Fibroblast of the aortic adventitia (primary cell): Measurements from ENCODE around the gene MRPL36. TPM values are rescaled to one million over a fixed set of nuclear protein-coding genes. Genes with fewer than 3 reads are reported as not detected.

Experiments
- DNase-seq: peaks from one replicate; pipeline ENCODE4 v3.0.0-alpha.2; 2010; ENCODE audit warnings: low read depth
- H3K4me3 ChIP-seq: 2 replicates; pipeline ENCODE4 v1.5.1; 2011; ENCODE audit warnings: low read depth, mild to moderate bottlenecking, control low read depth, low read length, moderate library complexity
- CTCF ChIP-seq: IDR thresholded peaks from 2 replicates; pipeline ENCODE4 v1.5.1; 2011; ENCODE audit warnings: mild to moderate bottlenecking, low read length, control low read depth, inconsistent platforms; ENCODE audit not compliant: insufficient read depth
- total RNA-seq: library from RNA; depleted of rRNA; stranded (reverse); fragments of >200 nt; gene quantifications from 2 replicates; pipeline ENCODE4 v1.2.3, GENCODE V29; 2012; ENCODE audit warnings: low replicate concordance

MRPL36 gene
- total RNA-seq, 1 donor = 47.9 TPM

GRCh38 chr5:1805736-1806135, 6.1 kb upstream of the MRPL36 start:
- no peak for TF ChIP-seq CTCF
- DNase-seq = no peak
- no peak overlapping the region for H3K4me3 ChIP-seq

- no peak for TF ChIP-seq CTCF
- no peak overlapping the region for H3K4me3 ChIP-seq
- DNase-seq = no peak
Observed at GRCh38 chr5:1805326-1805725, 5.7 kb upstream of the MRPL36 start.

- TF ChIP-seq CTCF = no peak
- DNase-seq = no peak
- H3K4me3 ChIP-seq = no peak overlapping the region
Observed at GRCh38 chr5:1804001-1804690, 4.5 kb upstream of the MRPL36 start.

GRCh38 chr5:1803192-1803591, 3.6 kb upstream of the MRPL36 start:
- DNase-seq = no peak
- TF ChIP-seq CTCF = no peak

GRCh38 chr5:1801967-1802295, 2.3 kb upstream of the MRPL36 start:
- peak overlapping the region; percentile 92 for H3K4me3 ChIP-seq
- no peak for DNase-seq
- no peak for TF ChIP-seq CTCF

More at GRCh38 chr5:1803192-1803591, 3.6 kb upstream of the MRPL36 start:
- H3K4me3 ChIP-seq = no peak overlapping the region

GRCh38 chr5:1801222-1801966, 1.8 kb upstream of the MRPL36 start, which contains the start of gene NDUFS6:
Gene NDUFS6 (plus strand): TSS chr5:1801407. CDS start chr5:1801418, 11 bp downstream.
- peak within 1 kb of the TSS; percentile 92 for H3K4me3 ChIP-seq
- no peak for TF ChIP-seq CTCF
- peak; percentile 65 for DNase-seq
